ENCODE results near the gene GAB4. TPM values are rescaled to one million over a fixed set of nuclear protein-coding genes. Genes with fewer than 3 reads are reported as not detected.

Gene GAB4
- total RNA-seq, 4 donors from 2014 or later: 0.14 TPM; not detected in 3

- Histone ChIP-seq H3K4me3 (no peak overlapping the region), H3K4me1 (no peaks in the 10 kb centered on the region), H3K36me3 (no peaks in the 10 kb centered on the region), H3K27ac (no peak overlapping the region), H3K27me3 (no peaks in the 10 kb centered on the region), H3K9me3 (no peaks in the 10 kb centered on the region)
- TF ChIP-seq POLR2A (IDR thresholded peaks at IDR 0.05): no peak
- no peak for TF ChIP-seq CTCF (IDR thresholded peaks at IDR 0.05)
- DNase-seq: no peak
- intact Hi-C loops (cut with DNase I; ENCODE audit: low total_unique reads): no loop called here
Observed at GRCh38 chr22:16925407-16925966, 82.5 kb downstream of the GAB4 start.

GRCh38 chr22:16922706-16923105 lies 85.3 kb downstream of the GAB4 start:
- TF ChIP-seq POLR2A (IDR thresholded peaks at IDR 0.05) (no peak), CTCF (IDR thresholded peaks at IDR 0.05) (no peak)
- no peaks in the 10 kb centered on the region for H3K27me3 ChIP-seq
- H3K9me3 ChIP-seq: no peaks in the 10 kb centered on the region
- H3K4me1 ChIP-seq: no peaks in the 10 kb centered on the region
- H3K36me3 ChIP-seq: no peaks in the 10 kb centered on the region
- intact Hi-C loops (cut with DNase I; ENCODE audit: low total_unique reads): no loop called here
- no peak overlapping the region for H3K27ac ChIP-seq
- DNase-seq: no peak
- H3K4me3 ChIP-seq: no peak overlapping the region

GRCh38 chr22:16922076-16922475 lies 85.9 kb downstream of the GAB4 start:
- H3K4me3 ChIP-seq: no peak overlapping the region
- H3K27ac ChIP-seq: no peak overlapping the region
- H3K4me1 ChIP-seq: no peaks in the 10 kb centered on the region
- H3K9me3 ChIP-seq: no peaks in the 10 kb centered on the region
- TF ChIP-seq CTCF (IDR thresholded peaks at IDR 0.05) (no peak), POLR2A (IDR thresholded peaks at IDR 0.05) (no peak)
- DNase-seq: no peak
- H3K27me3 ChIP-seq: no peaks in the 10 kb centered on the region
- intact Hi-C loops (cut with DNase I; ENCODE audit: low total_unique reads): no loop called here
- no peaks in the 10 kb centered on the region for H3K36me3 ChIP-seq

GRCh38 chr22:16917144-16918003 lies 90.6 kb downstream of the GAB4 start:
- H3K4me3 ChIP-seq: no peak overlapping the region

More at GRCh38 chr22:16917144-16918003, 90.6 kb downstream of the GAB4 start:
- H3K36me3 ChIP-seq: no peaks in the 10 kb centered on the region
- no peaks in the 10 kb centered on the region for H3K9me3 ChIP-seq
- no peak overlapping the region for H3K27ac ChIP-seq
- TF ChIP-seq POLR2A (IDR thresholded peaks at IDR 0.05) (no peak), CTCF (IDR thresholded peaks at IDR 0.05) (peak in 3 of 4 experiments; percentile 13 to 33 (median 24))
- no peaks in the 10 kb centered on the region for H3K27me3 ChIP-seq
- no peaks in the 10 kb centered on the region for H3K4me1 ChIP-seq
- intact Hi-C loops (cut with DNase I; ENCODE audit: low total_unique reads): no loop called here
- DNase-seq: peak; percentile 19 to 22

All from uterus (tissue), 4 donors.